Measurements from ENCODE around the gene RTP3.

The RTP3 gene

DNA sequence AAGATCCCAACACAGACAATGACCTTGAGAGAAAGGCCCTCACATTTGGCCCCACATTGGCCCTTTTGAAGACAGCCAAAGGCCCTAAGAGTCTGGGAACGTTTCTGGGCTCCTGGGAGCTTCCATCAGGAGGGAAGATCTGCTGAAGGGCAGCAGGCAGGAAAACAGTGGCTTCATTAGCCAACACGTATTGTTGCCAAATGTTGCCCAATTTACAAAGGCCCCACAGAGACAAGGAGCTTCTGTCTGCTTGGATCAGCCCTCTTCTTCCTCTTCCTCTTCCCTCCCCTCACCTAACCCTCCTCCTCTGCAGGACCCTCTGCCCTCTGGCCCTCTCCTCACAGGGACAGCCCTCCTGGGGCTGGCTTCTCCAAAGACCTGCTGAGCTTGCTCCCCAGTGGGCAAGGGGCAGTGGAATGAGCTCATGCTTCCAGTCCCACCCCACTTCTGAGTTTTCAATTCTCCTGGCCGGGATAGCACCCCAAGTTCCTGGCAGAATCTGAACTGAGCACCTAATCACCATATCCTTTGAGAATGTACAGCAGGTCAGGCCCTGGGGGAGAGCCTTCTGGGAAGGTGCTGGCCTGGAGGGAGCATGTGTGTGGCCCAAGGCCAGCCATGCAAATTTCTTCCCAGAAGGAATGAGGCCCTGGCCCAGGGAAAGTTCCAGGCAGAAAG, 28.0 kb upstream of the RTP3 start:
- DNase-seq (ENCODE audit: low read depth) = no peak

- DNase-seq (ENCODE audit: low read depth) = no peak
Measured at GRCh38 chr3:46470831-46471230, 26.9 kb upstream of the RTP3 start.

DNA sequence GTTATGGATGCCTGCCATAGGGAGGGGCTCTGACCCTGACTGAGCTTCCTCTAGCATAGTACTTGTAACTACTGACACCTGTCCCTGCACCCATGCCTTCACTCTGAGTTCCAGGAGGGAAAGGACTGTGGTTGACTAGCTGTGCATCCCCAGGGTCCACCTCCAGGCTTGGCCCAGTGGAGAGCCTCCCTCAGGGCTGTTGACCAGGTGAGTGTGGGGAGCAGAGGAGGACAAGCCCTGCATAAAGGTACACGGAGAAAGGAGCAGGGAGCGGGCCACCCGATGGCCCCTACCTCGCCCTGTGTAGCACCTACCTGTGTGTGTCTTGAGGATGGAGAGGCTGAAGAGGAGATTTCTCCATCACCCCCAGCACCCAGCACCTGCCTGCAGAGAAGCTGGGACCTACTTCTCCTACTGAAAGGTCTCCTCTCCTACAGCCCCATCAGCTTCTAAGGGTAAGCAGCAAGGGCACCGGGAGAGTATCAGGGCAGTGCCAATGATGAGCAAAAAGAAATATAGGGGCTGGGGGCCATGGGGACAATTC, 26.3 kb upstream of the RTP3 start:
- no peak for DNase-seq (ENCODE audit: low read depth)

DNA sequence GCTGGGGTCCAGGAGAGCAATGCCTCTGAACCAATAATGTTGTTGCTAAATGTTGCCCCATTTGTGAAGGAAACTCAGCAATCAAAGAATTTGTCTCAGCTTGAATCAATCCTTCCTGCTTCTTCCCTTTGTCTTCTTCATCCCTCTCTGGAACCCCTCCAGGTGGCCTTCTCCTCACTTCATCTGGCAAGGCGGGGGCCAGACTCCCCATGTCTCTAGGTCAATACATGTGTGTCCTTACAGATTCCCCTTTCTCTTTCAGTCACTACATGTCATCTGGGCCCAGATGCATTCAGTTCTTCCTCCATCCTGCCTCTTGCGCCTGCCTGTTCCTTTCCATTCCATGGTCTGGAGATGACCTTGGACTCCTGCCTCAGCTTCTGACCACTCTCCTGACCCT, 25.0 kb upstream of the RTP3 start:
- no peak for DNase-seq (ENCODE audit: low read depth)

GRCh38 chr3:46477145-46477544, 20.6 kb upstream of the RTP3 start:
- no peak for DNase-seq (ENCODE audit: low read depth)

DNA sequence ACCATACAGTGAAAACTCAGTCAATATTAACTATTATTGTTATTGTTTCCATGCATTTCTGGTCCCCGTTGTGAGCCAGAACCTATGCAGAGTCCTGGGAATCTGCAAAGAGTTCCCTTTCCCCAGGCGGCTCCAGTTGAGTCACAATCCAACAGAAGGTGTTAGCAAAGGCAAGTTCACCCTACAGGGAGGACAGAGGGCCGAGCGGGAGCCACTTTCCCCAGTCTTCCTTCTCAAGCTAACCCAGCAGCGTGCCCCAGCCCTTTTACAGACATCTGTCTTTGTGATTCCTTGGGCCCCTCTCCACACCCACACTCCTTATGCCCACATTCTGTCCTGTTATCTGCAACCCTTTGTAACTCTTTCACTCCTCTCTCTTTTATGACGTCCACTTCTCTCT, 20.0 kb upstream of the RTP3 start:
- no peak for DNase-seq (ENCODE audit: low read depth)

- DNase-seq (ENCODE audit: low read depth) = no peak
Measured at GRCh38 chr3:46478341-46478740, 19.4 kb upstream of the RTP3 start.

GRCh38 chr3:46479021-46479420, 18.8 kb upstream of the RTP3 start:
- DNase-seq (ENCODE audit: low read depth) = no peak

- no peak for DNase-seq (ENCODE audit: low read depth)
Measured at GRCh38 chr3:46479696-46480095, 18.1 kb upstream of the RTP3 start.

DNA sequence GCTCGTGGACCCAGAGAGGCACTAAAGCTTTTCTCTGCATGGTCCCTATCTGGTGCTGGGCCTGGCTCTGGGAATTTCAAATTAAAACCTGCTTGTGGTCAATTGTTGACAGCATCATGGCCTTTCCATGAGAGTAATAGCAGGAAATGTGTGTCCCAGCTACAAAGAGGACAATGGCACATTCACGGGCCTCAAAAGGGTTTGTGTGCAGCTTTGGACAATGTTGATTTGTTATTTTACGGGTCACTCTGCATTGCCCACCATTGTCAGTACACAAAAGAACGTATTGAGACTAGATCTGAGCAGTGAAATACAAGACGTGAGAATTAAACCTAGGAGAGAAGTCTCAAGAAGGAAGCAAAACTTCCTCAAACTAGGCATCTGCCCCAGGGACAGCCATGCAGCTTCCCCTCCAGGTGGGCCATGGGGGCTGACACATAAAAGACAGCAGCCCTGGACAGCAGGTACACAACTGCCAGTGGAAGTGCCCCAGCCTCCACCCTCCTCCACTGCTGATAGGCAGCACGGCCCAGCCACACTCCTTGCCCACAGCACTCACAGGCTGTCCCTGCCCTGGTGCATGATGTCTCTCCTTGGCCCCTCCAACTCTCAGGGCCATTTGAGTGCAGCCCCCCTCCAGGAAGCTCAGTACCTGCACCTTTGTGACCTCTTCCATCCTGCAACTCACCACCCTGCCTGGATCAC, 17.1 kb upstream of the RTP3 start:
- DNase-seq (ENCODE audit: low read depth) = no peak

DNA sequence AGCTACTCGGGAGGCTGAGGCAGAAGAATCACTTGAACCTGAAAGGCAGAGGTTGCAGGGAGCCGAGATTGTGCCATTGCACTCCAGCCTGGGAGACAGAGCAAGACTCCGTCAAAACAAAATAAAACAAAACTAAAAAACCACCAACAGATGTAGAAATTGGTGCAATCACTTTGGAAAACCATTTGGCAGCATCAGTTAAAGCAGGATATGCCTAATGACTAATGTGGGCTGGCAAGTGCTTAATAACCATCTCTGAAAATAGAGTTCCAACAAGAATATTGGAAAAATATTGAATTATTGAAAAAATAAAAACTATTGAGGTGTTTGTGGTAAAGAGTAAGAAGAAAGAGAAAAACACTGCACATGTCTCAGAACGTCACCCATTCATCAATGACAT, 16.1 kb upstream of the RTP3 start:
- no peak for DNase-seq (ENCODE audit: low read depth)

DNA sequence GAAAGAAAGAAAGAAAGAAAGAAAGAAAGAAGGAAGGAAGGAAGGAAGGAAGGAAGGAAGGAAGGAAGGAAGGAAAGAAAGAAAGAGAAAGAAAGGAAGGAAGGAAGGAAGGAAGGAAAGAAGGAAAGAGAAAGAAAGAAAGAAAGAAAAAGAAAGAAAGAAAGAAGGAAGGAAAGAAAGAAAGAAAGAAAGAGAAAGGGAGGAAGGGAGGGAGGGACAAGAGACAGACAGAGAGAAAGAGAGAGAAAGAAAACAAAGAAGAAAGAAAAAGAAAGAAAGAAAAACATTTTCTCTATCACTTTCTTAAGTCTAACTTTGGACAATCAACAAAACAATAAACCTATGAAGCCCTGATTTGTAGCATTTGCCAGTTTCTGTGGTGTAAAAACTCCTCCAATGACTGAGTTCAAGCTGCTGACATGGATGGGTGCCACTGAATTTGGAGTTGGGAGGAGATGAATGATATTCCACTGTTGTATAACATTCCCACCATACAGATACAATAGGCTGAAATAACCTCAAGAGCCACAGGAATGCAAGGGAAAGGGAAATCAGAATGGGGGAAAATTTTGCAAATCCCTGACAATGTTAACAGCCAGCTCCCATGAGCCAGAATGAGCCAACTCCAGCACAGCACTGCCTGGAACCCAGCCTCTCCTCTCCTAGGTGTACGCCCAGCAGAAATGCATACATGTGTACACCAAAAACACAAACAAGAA, 15.0 kb upstream of the RTP3 start:
- DNase-seq (ENCODE audit: low read depth) = no peak

- DNase-seq (ENCODE audit: low read depth) = no peak
Measured at GRCh38 chr3:46483825-46484224, 14.0 kb upstream of the RTP3 start.

DNA sequence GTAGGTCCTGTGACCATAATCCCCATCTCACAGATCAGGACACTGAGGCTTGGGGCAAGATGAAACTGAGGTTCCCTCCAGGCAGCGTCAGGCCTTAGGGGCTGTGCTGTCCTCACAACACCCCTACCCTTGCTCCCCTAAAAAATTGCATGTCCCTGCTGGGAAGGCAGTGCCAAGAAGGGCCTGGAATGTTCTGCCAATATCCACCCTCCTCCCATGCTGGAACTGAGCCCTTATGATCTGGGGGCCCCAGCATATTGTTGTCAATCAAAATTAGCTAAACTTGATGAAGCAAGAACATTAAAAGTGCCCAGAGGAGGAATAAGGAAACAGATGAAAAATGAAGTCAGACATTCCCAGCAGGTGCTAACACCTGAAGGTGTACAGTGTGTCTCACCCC, 13.4 kb upstream of the RTP3 start:
- DNase-seq (ENCODE audit: low read depth) = no peak

- DNase-seq (ENCODE audit: low read depth) = no peak
Measured at GRCh38 chr3:46484911-46485778, 12.6 kb upstream of the RTP3 start.

DNA sequence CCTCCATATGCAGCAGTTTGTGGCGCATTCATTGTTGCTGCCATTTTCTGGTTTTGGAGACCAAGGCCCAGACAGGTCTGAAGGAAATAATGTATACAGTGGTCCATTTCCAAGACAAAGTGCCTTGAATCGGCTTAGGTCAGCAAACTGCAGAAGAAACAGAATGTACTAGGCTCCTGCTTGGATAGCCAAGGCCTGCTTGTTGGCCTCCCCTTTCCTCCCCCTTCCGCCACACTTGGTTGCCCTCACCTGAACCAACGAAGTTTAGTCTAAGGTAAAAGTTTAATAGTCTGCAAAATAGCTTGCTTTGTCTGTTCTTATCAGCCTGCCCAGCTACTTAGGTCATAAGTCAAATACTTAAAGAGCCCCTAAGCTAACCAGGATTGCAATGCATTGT, 12.0 kb upstream of the RTP3 start:
- DNase-seq (ENCODE audit: low read depth) = no peak

DNA sequence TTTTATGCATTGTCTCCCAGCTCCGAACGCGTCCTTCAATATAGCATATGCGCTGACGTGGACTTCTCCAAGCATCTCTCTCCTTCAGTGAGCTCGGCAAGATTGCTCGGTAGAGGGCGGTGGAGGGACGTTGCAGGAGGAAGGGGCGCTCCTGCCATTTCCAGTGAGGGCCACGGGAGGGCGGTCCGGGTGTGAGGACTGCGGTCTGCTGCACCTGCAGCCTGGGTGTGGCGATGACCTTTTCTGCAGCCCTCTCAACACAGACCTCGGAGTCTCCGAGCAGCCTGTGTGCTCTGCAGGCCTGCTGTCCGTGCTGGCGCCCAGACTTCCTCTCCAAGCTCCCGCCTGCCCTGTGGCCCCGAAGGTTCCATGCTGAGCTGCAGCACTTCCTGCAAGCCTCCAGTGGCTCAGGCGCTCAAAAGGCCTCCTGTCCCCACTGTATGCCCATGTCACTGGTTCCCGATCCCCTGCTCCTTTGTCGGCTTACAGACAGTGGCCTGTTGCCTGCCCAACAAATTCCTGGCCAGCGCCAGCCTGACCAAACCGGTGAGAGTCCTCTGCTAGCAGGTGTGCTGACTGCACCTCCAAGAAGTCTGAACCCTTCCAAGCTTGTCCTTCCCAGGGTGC, 8.9 kb upstream of the RTP3 start:
- peak; percentile 89 for DNase-seq (ENCODE audit: low read depth)

DNA sequence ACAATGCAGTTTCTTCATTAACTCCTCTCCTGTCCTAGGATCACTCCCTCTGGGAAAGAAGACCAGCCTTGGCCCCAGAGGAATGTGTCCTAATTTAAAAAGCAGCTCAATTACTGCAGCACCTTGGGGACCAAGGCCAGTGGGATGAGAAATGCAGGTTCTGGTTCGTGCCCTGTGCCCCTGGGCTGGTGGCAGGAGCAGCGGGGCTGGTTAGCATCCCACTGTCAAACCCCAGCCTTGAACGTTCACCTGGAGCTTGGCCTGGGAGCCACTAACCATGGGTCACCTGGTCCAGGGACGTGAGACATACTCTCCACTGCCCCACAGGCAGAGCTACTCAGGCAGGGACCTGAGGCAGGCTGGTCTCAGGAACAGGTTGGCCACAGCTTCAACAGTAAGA, 8.4 kb upstream of the RTP3 start:
- DNase-seq (ENCODE audit: low read depth) = no peak

- no peak for DNase-seq (ENCODE audit: low read depth)
Measured at GRCh38 chr3:46489875-46490274, 7.9 kb upstream of the RTP3 start.

DNA sequence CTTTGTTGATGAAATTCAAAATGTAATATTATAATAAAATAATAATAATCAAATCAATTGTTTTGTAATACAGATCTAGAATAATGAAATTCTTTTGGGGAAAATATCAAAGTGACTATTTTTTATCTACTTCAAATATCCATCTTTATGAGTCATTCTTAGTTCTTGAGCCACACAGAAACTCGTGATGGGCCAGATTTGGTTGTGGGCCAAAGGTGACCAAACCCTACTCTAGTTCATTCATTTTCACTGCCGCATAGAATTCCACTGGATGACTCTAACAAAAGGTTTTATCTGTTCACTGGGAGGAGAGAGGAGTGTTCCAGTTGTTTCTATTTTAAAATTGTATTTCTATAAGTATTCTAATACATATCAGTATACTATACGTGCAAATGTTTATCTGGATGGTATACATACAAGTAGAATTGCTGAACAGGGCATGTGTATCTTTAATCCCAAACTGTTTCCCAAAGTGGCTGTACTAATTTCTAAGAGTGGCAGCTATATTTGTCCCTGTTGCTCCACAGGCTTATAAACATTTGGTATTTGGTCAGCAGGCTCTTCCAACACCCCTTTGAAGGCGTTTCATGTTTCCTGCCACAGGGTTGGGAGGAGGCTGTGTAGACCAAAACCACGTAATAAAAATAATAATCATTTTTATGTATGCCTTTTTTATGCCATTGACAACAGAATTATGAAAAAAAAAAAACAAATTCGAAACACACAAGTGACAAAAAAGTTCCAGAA, 7.3 kb upstream of the RTP3 start:
- no peak for DNase-seq (ENCODE audit: low read depth)

All from stimulated activated CD8-positive, alpha-beta memory T cell treated with anti-CD3 and anti-CD28 coated beads, Interleukin-4, amount 100 ng/mL, for 24 hours (primary cell).